ENCODE data around the gene DEPDC1B.

DNA sequence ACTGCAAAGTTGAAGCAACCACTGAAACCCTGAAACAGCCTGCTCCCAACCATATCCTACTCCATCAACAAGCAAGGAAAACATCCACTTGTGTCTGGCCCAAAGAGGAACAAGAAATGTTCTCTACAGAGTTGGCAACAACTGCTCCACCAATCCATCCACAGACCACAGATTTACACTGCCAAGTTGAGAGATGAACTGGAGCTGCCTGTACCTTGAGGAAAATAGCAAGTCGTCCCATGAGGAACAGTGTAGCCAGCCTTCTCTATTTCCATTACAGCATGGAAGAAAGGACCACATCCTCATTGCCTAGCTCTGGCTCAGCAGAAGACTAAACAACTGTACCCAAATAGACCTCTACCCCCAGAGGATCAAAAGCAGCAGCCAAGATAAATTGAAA lies 60.4 kb downstream of the DEPDC1B start:
- TF ChIP-seq, protein P1, sequence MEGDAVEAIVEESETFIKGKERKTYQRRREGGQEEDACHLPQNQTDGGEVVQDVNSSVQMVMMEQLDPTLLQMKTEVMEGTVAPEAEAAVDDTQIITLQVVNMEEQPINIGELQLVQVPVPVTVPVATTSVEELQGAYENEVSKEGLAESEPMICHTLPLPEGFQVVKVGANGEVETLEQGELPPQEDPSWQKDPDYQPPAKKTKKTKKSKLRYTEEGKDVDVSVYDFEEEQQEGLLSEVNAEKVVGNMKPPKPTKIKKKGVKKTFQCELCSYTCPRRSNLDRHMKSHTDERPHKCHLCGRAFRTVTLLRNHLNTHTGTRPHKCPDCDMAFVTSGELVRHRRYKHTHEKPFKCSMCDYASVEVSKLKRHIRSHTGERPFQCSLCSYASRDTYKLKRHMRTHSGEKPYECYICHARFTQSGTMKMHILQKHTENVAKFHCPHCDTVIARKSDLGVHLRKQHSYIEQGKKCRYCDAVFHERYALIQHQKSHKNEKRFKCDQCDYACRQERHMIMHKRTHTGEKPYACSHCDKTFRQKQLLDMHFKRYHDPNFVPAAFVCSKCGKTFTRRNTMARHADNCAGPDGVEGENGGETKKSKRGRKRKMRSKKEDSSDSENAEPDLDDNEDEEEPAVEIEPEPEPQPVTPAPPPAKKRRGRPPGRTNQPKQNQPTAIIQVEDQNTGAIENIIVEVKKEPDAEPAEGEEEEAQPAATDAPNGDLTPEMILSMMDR (IDR thresholded peaks at IDR 0.05), result no peak
- no peak for TF ChIP-seq EP300 (IDR thresholded peaks at IDR 0.05; ENCODE audit: low read depth)
